ENCODE data around the gene SLC50A1. TPM values are rescaled to one million over a fixed set of nuclear protein-coding genes. Genes with fewer than 3 reads are reported as not detected.

SLC50A1 gene
- total RNA-seq, 1 experiment from 2014 or later = 67.4 TPM

GRCh38 chr1:155123801-155124200 is 11.9 kb upstream of the SLC50A1 start:
- Histone ChIP-seq H3K36me3 (ENCODE audit: control insufficient read depth, insufficient read depth, low read length) (peaks cover 3% of the 10 kb centered on the region; the same call in 1 of the 2 replicates), H3K27ac (ENCODE audit: low read length) (no peak overlapping the region; the same call in 1 of the 2 replicates), H3K4me3 (ENCODE audit: low read depth in 2 of 2, low read length in 2 of 2) (no peak overlapping the region), H3K27me3 (ENCODE audit: control insufficient read depth, insufficient read depth, low read length) (no peaks in the 10 kb centered on the region), H3K9me3 (ENCODE audit: control insufficient read depth, insufficient read depth, low read depth, low read length) (no peaks in the 10 kb centered on the region), H3K4me1 (ENCODE audit: control insufficient read depth, insufficient read depth, low read length) (peaks cover 37% of the 10 kb centered on the region)
- intact Hi-C loops (cut with micrococcal nuclease; ENCODE audit: unreplicated experiment) (no loop called here), in situ Hi-C loops (cut with HindIII; ENCODE audit: low pct_unique_long_range_greater_than_20kb, low sequenced_read_pairs) (no loop called here)
- ChIA-PET POLR2A (interaction anchor here (0.6 kb wide), 1 partner anchor 11 kb away, joined by 3 read pairs; no protein-coding TSS in a partner anchor), CTCF (interaction anchor here (0.7 to 1.7 kb wide), 3 partner anchors 8 to 32 kb away, joined by 5 to 7 read pairs (median 5); no protein-coding TSS in a partner anchor)
- no peak for ATAC-seq
- DNase-seq (ENCODE audit: low read depth, low spot score) = no peak
- BruUV-seq (replicated peaks) = no TSS peak
- TF ChIP-seq CTCF (IDR thresholded peaks at IDR 0.05) (no peak), POLR2AphosphoS5 (IDR thresholded peaks at IDR 0.05; ENCODE audit: low read depth, low read length) (no peak), SIN3A (IDR thresholded peaks at IDR 0.05; ENCODE audit: borderline replicate concordance, insufficient read depth, low read depth, low read length) (no peak), TCF7L2 (IDR thresholded peaks at IDR 0.05; ENCODE audit: low read depth, low read length) (no peak), REST (IDR thresholded peaks at IDR 0.05; ENCODE audit: insufficient read depth in 1 of 2, low read depth in 2 of 2, low read length in 1 of 2) (no peak)

- Histone ChIP-seq H3K27ac (ENCODE audit: low read length) (peak overlapping the region; percentile 65), H3K4me3 (ENCODE audit: low read depth in 2 of 2, low read length in 2 of 2) (peak overlapping the region in 1 of 2 experiments; percentile 18; a peak in 1 of 4 replicates), H3K9me3 (ENCODE audit: control insufficient read depth, insufficient read depth, low read depth, low read length) (no peaks in the 10 kb centered on the region), H3K27me3 (ENCODE audit: control insufficient read depth, insufficient read depth, low read length) (no peaks in the 10 kb centered on the region), H3K4me1 (ENCODE audit: control insufficient read depth, insufficient read depth, low read length) (peaks cover 47% of the 10 kb centered on the region), H3K36me3 (ENCODE audit: control insufficient read depth, insufficient read depth, low read length) (peaks cover 3% of the 10 kb centered on the region; the same call in 1 of the 2 replicates)
- POLR2A ChIA-PET = interaction anchor here (0.6 kb wide), 1 partner anchor 10 kb away, joined by 3 read pairs; no protein-coding TSS in a partner anchor
- CTCF ChIA-PET = interaction anchor here (0.7 to 1.7 kb wide), 3 partner anchors 9 to 33 kb away, joined by 5 to 7 read pairs (median 5); no protein-coding TSS in a partner anchor
- no TSS peak for BruUV-seq (replicated peaks)
- in situ Hi-C loops (cut with HindIII; ENCODE audit: low pct_unique_long_range_greater_than_20kb, low sequenced_read_pairs) = no loop called here
- DNase-seq (ENCODE audit: low read depth, low spot score) (no peak), ATAC-seq (no peak)
- intact Hi-C loops (cut with micrococcal nuclease; ENCODE audit: unreplicated experiment) = loop anchor here (5.0 kb wide), 1 partner anchor 32 kb away; no protein-coding TSS in a partner anchor
- TF ChIP-seq REST (IDR thresholded peaks at IDR 0.05; ENCODE audit: insufficient read depth in 1 of 2, low read depth in 2 of 2, low read length in 1 of 2) (no peak), POLR2AphosphoS5 (IDR thresholded peaks at IDR 0.05; ENCODE audit: low read depth, low read length) (no peak), CTCF (IDR thresholded peaks at IDR 0.05) (no peak), TCF7L2 (IDR thresholded peaks at IDR 0.05; ENCODE audit: low read depth, low read length) (no peak), SIN3A (IDR thresholded peaks at IDR 0.05; ENCODE audit: borderline replicate concordance, insufficient read depth, low read depth, low read length) (no peak)
These were observed 10.9 kb upstream of the SLC50A1 start for GRCh38 chr1:155124503-155125463.

All from Panc1 (cell line).